GM12873 (cell line): ENCODE data around the gene ANKRD65.

Experiments
- TF ChIP-seq, protein P1 (sequence below): IDR thresholded peaks from 2 replicates; pipeline ENCODE4 v1.5.1; 2012; ENCODE audit warnings: low read depth, mild to moderate bottlenecking, moderate library complexity, low read length, control low read depth; ENCODE audit not compliant: insufficient read depth; ENCODE audit errors: missing control alignments

Gene ANKRD65

GRCh38 chr1:1393014-1393413 lies 28.1 kb downstream of the ANKRD65 start:
- TF ChIP-seq, protein P1, sequence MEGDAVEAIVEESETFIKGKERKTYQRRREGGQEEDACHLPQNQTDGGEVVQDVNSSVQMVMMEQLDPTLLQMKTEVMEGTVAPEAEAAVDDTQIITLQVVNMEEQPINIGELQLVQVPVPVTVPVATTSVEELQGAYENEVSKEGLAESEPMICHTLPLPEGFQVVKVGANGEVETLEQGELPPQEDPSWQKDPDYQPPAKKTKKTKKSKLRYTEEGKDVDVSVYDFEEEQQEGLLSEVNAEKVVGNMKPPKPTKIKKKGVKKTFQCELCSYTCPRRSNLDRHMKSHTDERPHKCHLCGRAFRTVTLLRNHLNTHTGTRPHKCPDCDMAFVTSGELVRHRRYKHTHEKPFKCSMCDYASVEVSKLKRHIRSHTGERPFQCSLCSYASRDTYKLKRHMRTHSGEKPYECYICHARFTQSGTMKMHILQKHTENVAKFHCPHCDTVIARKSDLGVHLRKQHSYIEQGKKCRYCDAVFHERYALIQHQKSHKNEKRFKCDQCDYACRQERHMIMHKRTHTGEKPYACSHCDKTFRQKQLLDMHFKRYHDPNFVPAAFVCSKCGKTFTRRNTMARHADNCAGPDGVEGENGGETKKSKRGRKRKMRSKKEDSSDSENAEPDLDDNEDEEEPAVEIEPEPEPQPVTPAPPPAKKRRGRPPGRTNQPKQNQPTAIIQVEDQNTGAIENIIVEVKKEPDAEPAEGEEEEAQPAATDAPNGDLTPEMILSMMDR = no peak

GRCh38 chr1:1391225-1391624 lies 29.9 kb downstream of the ANKRD65 start:
- TF ChIP-seq, protein P1 = no peak

GRCh38 chr1:1390675-1391074 lies 30.4 kb downstream of the ANKRD65 start:
- TF ChIP-seq, protein P1 = no peak

DNA sequence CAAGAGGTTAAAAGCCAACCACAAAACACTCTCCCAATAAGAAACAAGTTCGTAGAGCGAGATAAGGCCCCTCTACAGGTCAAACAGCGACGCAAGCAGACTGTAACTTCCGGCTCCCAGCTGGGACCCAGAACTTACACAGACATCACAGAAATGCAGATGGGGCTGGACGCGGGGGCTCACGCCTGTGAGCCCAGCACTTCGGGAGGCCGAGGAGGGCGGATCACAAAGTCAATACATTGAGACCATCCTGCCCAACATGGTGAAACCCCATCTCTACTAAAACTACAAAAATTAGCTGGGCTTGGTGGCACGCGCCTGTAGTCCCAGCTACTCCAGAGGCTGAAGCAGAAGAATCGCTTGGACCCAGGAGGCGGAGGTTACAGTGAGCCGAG lies 33.0 kb downstream of the ANKRD65 start:
- TF ChIP-seq, protein P1 = no peak

DNA sequence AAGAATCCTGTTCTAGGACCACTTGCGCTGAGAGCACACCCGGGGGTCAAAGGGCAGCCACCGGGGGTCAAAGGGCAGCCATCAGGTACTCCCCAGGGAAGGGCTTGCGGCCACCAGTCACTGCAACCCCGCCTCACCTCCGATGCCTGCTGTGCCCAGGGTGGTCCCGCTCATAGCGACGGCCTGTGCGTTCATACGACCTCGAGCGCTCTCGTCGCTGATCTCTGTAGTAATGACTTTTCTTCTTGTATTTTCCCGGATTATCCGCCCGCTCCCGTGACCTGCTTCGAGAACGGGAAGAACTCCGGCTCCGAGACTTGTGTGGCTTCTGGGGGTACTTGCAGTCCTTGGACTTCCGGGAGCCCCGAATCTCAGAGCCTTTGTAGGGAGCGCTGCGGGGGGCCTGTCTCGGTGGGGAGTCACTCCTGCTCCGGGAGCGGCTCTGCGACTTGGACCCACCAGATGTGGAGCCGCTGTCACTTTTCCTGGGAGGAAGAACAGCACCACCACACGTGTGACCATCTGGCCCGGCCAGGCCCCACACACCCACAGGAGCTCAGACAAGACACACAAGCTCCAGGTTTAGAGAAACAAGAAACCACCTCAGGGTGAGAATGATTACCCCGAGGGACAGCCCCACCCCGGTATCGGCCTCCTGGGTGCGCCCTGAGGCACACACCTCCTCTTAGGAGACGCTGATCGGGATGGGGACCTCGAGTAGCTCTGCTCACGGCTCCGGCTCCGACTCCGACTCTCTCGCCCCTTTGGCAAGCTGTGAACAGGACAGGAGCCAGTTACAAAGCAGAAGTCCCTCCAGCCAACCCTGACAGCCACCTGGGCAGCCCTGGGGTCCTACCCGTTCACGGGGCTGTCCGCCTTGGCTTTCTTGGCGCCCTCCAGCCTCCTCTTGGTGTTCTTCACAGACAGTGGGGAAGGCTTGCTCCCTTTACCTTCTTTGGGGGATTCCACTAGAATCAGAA lies 33.7 kb downstream of the ANKRD65 start:
- TF ChIP-seq, protein P1 = no peak

GRCh38 chr1:1385931-1386330 lies 35.1 kb downstream of the ANKRD65 start:
- TF ChIP-seq, protein P1 = no peak

- TF ChIP-seq, protein P1 = no peak
Measured at GRCh38 chr1:1381294-1381693, 39.8 kb downstream of the ANKRD65 start.
